ENCODE measurements around the gene CCDC196.
A peak's percentile ranks its signal among the peaks of the same experiment; 100 is the strongest.
"Not testable (repeated sequence)": the region's sequence is repeated elsewhere in the genome, so short reads cannot be mapped to it uniquely, and the experiment has no call there.

CCDC196 gene

DNA sequence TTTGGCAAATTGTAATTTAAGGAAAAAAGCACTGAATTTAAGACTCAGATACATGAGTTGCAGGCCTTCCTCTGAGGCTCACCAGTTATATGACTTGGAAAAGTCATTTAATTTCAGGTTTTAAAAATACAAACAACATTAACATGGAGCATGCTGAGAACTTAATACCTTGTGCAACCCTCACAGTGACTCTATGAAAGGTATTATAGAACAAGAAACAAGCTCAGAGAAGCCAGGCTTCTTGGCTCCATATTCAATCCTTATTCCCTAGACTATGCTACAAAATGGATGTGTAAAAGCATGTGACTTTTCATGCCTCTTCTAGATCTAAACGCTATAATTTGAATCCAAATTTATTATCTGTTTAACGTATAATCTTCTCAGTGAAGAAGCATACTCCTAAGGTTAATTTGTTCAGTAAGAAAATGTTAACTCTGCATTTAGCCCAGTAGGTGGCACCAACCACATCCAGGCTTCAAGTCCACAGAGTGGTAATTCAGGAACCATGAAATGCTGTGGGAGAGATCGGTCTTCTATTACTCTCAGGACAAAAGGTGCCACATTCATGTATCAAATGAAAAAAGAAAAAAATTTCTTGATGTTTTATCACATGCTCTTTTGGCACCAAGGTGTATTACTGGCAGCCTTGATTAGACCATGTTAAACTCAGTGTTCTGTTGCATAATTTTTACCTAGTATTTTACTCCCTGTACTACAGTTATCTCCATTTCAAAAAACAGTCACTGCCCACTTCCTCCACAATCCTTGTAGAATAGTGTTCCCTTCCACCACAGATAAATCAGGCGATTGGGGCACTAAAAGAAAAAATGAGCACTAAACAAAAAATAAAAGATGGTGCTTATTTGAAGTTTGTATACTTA lies 9.3 kb downstream of the CCDC196 start:
- no peak for DNase-seq (ENCODE audit: low read depth)

DNA sequence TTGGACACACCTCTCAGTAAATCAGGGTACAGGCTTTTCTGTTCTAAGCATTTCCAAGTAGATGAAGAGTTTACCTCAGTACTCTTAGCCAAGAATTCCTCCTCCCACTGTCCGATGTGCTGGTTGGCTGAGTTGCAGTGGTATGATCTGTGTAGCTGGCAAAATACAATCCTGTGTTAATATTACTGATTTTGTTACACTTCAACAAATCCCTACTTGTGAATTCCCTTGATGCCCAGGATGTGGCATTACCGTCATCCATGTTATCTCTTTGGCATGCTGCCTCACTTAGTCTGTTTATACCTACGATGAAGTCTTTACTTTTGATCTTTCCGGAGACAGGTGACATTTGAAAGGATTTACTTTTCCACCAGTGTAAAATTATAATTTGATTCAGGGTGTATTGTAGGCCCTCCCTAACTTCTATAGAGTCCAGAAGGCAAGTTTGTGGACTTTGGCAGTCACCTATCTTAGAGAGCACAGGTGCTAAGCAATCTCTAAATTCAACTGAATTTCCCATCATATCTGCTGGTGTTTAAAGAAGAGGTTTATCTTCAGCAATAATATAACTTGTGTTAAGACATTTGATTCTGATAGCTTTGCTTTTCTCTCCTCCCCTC lies 10.1 kb downstream of the CCDC196 start:
- DNase-seq (ENCODE audit: low read depth): no peak

GRCh38 chr14:66496911-66497310 lies 10.7 kb downstream of the CCDC196 start:
- DNase-seq (ENCODE audit: low read depth): no peak

GRCh38 chr14:66498311-66498710 lies 12.1 kb downstream of the CCDC196 start:
- no peak for DNase-seq (ENCODE audit: low read depth)

GRCh38 chr14:66501592-66501991 lies 15.4 kb downstream of the CCDC196 start:
- DNase-seq (ENCODE audit: low read depth): no peak

GRCh38 chr14:66502836-66503235 lies 16.7 kb downstream of the CCDC196 start:
- not testable (repeated sequence) for DNase-seq (ENCODE audit: low read depth)

DNA sequence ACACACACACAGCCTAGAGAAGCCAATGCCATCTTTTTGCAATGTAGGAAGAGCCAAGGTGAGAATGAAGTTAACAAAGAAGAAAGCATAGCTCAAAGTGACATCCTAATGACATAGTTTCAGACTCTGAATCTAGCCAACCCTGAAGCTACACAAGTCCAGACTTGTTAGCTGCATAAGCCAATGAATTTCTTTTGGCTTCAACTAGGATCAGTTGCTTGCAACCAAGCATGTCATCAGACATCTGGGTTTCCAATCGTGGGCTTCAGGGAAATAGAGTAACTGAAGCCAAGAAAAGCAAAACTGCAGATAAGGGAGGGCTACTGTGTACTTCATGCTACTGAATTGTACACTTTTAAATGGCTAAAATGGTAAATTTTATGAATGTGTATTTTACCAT lies 17.4 kb downstream of the CCDC196 start:
- DNase-seq (ENCODE audit: low read depth): no peak

GRCh38 chr14:66507181-66507721 lies 21.1 kb downstream of the CCDC196 start:
- peak; percentile 3 for DNase-seq (ENCODE audit: low read depth)

GRCh38 chr14:66507722-66508546 lies 21.8 kb downstream of the CCDC196 start, which contains the start of gene GPHN:
Gene GPHN (plus strand): TSS chr14:66508147.
- DNase-seq (ENCODE audit: low read depth): peak; percentile 85

DNA sequence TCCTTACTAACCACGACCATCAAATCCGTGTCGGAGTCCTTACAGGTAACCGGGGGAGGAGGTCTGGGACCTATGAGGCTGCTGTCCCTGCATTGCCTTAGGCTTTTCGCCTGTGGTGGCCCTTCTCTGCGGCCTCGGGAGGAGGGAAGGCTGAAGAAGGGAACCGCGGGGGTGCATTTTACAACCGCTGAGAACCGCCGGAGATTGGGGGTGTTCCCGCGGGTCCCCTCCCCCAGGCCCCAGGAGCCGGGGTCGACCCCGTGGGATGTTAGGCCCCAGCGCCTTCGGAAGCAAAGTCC lies 22.3 kb downstream of the CCDC196 start:
- peak; percentile 8 for DNase-seq (ENCODE audit: low read depth)

DNA sequence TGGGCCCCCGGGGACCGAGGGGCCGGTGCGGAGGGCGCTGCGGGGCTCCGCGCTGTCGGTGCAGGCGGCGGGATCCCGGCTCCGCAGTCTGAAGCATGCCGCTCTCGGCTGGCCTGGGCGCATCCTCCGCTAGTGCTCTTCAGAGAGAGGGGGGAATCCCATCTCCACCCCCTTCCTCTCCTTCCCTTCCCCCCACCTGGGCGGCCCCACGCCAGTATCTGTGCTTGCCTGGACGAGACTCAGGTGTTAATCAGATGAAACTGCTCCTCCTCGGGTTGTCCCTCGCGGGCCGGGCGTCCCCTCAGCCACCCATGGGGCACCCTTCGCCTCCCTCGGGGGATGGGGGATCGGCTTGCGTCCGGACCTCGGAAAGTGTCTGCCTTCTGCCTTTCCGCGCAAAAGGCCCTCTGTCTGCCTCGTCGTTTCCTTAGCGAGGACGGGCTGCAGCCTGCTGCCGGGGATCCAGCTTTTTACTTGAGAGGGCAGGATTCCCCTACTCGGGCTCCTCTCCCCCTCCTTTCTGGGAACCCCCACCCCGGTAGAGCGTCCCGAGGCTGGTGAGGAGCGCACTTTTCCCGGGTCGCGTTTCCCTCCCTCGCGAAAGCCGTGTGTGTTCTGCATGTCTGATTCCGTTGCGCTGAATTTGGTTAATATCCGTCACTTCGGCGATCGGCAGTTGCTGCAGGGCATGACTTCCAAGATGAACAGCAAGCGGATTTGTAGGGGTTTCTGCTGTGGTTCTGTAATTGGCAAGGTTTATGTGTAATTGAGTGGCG lies 22.9 kb downstream of the CCDC196 start:
- peak; percentile 34 for DNase-seq (ENCODE audit: low read depth)

- no peak for DNase-seq (ENCODE audit: low read depth)
Observed at GRCh38 chr14:66509874-66510273, 23.7 kb downstream of the CCDC196 start.

DNA sequence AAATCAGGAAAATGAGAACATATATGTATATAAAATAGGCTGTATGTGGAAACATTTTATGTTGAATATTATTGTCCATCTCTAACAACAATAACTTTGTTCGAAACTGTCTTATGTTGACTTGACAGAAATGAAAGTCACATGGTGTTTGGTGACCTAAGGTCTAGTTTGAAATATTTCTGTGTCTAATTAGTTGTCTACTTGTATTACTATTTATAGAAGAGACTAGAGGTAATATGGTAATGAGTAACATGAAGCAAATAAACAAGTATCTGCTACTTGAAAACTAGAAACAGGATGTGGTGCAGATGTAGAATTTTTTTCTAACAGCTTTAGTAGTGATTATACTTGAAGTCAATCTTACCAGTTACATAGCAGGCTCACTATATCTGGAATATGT lies 25.7 kb downstream of the CCDC196 start:
- DNase-seq (ENCODE audit: low read depth): no peak

DNA sequence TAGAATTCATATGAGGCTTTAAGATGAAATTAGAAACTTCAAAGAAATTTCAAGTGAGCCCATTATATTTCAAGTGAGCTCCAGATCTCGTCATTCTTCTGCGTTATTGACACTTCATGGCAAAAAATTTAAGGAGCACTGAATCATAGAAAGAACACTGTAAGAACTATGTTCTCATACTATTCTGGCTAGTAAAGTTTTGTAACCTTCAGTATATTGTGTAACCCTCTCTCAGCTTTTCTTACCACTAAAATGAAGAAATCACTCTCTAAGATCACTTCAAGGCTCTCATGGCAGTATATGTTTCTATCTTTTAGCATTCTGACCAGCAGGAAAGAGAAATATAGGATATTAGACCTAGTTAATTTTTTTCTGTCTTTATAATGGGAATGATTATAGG lies 28.0 kb downstream of the CCDC196 start:
- DNase-seq (ENCODE audit: low read depth): no peak

DNA sequence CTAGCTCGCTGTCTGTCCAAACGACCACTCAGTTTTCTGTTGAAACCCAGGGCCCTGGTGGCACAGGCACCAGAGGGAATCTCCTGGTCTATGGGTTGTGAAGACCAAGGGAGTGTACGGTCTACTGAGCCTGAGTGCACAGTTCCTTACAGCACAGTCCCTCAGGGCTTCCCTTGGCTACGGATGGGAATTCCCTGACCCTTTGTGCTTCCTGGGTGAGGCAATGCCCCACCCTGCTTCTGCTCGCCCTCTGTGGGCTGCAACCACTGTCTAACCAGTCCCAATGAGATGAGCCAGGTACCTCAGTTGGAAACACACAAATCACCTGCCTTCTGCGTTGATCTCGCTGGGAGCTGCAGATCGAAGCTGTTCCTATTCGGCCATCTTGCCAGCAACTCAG lies 44.4 kb downstream of the CCDC196 start:
- no peak for DNase-seq (ENCODE audit: low read depth)

DNA sequence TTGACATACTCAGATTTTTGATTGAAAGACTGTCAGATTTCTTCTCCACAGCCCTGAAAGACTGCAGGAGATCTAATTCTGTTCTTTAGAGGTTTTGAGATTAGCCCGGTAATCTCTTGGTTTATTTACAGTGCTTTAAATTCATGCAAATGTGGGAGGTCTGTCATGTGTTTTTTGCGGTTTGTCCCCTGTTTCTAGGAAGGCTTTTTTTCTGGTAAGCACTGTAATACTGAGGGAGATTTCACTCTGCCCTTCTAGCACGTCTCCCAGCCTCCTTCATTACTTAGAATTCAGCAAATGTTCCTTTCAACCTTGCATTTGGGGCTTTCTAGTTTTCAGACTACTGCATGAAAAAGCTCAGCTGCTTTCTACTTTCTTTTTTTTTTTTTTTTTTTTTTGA lies 52.9 kb downstream of the CCDC196 start:
- no peak for DNase-seq (ENCODE audit: low read depth)

- DNase-seq (ENCODE audit: low read depth): no peak
Observed at GRCh38 chr14:66540038-66540437, 53.9 kb downstream of the CCDC196 start.

DNA sequence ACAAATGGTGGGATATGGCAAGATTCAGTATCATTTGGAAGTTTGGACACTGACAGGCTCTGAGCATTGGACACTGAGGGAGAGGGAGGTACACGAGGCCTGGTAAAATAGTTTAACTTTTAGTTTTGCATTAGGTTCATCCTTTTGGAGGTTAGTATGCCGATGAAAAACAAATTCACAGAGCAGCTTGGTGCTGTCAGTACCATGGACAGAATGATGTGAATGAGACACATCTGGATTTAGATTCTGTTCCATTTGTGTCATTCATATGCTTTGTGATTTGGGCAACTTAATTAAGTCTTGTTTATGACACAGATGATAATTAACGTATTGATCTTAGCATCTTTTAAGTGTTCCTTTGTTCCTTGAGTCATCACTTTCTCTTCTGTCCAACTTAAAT lies 55.5 kb downstream of the CCDC196 start:
- DNase-seq (ENCODE audit: low read depth): no peak

DNA sequence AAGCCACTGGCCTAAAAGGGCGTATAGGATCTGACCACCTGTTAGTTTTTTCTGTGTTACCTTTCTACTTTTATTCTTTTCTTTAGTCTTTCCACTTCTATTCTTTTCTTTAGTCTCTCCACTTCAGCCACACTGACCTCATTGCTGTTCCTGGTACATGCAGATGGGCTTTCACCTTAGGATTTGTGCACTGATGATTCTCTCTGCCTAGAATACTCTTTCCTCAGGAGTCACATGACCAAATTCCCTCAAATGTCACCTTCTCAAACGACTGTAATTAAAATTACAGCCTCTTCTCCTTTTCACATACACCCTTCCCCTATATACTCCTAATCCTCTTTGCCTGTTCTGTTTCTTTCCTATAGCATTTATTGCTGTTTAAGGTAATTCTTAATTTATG lies 57.8 kb downstream of the CCDC196 start:
- no peak for DNase-seq (ENCODE audit: low read depth)

- not testable (repeated sequence) for DNase-seq (ENCODE audit: low read depth)
Observed at GRCh38 chr14:66545191-66545590, 59.0 kb downstream of the CCDC196 start.

GRCh38 chr14:66545751-66546150 lies 59.6 kb downstream of the CCDC196 start:
- DNase-seq (ENCODE audit: low read depth): not testable (repeated sequence)

Data from activated T-helper 9 cell treated with anti-CD3 and anti-CD28 coated beads, Interleukin-2, amount 50 U/mL, for 16 hours (primary cell).